AG10803 (cell line): ENCODE data around the gene DDX39A.
"Not testable (repeated sequence)": the region's sequence is repeated elsewhere in the genome, so short reads cannot be mapped to it uniquely, and the experiment has no call there.

ENCODE experiments used
- DNase-seq: peaks from one replicate; pipeline ENCODE4 v3.0.0; 2010; ENCODE audit warnings: low read depth
- H3K4me3 ChIP-seq: 2 replicates; pipeline ENCODE4 v1.5.1; 2011; ENCODE audit warnings: mild to moderate bottlenecking, low read length, control low read depth
- CTCF ChIP-seq: conservative IDR thresholded peaks from 2 replicates; pipeline ENCODE4 v1.5.1; 2011; ENCODE audit warnings: mild to moderate bottlenecking, low read length, control low read depth, inconsistent platforms

The DDX39A gene

GRCh38 chr19:14401468-14402195 lies 17.5 kb downstream of the DDX39A start:
- DNase-seq, result no peak
- no peak overlapping the region for H3K4me3 ChIP-seq
- no peak for TF ChIP-seq CTCF

GRCh38 chr19:14400951-14401431 lies 18.1 kb downstream of the DDX39A start:
- H3K4me3 ChIP-seq, result no peak overlapping the region
- no peak for TF ChIP-seq CTCF
- no peak for DNase-seq

GRCh38 chr19:14397168-14397567 lies 22.0 kb downstream of the DDX39A start:
- H3K4me3 ChIP-seq, DNase-seq: not testable (repeated sequence)

- DNase-seq, H3K4me3 ChIP-seq: not testable (repeated sequence)
These were observed 22.4 kb downstream of the DDX39A start for GRCh38 chr19:14396730-14397129.

- DNase-seq, result peak; percentile 68
- no peak overlapping the region for H3K4me3 ChIP-seq
- TF ChIP-seq CTCF, result no peak
These were observed 23.3 kb downstream of the DDX39A start for GRCh38 chr19:14395710-14396336.

- no peak for DNase-seq
- no peak for TF ChIP-seq CTCF
- H3K4me3 ChIP-seq, result no peak overlapping the region
These were observed 23.9 kb downstream of the DDX39A start for GRCh38 chr19:14395262-14395661.

- DNase-seq, result no peak
- TF ChIP-seq CTCF, result no peak
- H3K4me3 ChIP-seq, result no peak overlapping the region
These were observed 25.0 kb downstream of the DDX39A start for GRCh38 chr19:14394167-14394566.

GRCh38 chr19:14393329-14393728 lies 25.8 kb downstream of the DDX39A start:
- DNase-seq, result no peak
- no peak overlapping the region for H3K4me3 ChIP-seq
- TF ChIP-seq CTCF, result no peak
